ENCODE results near the gene GUCY1A1. TPM values are rescaled to one million over a fixed set of nuclear protein-coding genes. Genes with fewer than 3 reads are reported as not detected.

The GUCY1A1 gene
- total RNA-seq, 1 donor from 2014 or later = 0.44 TPM

DNA sequence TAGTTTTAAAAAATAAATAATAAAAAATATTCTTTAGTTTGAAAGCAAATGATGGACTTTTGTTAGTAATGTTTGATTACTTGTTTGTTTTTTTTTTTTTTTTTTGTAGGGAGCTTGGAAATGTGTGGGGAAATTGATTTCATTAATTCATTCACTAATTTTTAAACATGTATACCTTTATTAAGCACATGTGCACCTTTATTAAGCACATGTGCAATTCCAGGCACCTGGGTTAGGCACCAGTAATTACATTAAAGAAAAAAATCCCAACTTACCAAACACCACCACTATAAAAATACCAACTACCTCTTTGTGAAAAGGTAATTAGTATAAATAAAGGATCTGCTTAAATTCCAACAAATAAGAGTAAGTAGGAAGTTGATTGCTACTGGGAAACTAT lies 101.7 kb downstream of the GUCY1A1 start:
- TF ChIP-seq CTCF (conservative IDR thresholded peaks at IDR 0.05) = no peak
- DNase-seq (ENCODE audit: low read depth, low spot score) = no peak
- H3K9me3 Mint-ChIP-seq = no peaks in the 10 kb centered on the region
- no peaks in the 10 kb centered on the region for H3K36me3 Mint-ChIP-seq (ENCODE audit: low read depth)
- no peaks in the 10 kb centered on the region for H3K4me1 Mint-ChIP-seq
- no peaks in the 10 kb centered on the region for H3K27me3 Mint-ChIP-seq (ENCODE audit: low read depth)
- H3K27ac Mint-ChIP-seq (ENCODE audit: unreplicated experiment) = no peak overlapping the region
- no peak overlapping the region for H3K4me3 Mint-ChIP-seq

GRCh38 chr4:155769090-155769489 lies 102.4 kb downstream of the GUCY1A1 start:
- TF ChIP-seq CTCF (conservative IDR thresholded peaks at IDR 0.05) = no peak
- Mint-ChIP-seq H3K27ac (ENCODE audit: unreplicated experiment) (no peak overlapping the region), H3K36me3 (ENCODE audit: low read depth) (peaks cover 2% of the 10 kb centered on the region), H3K27me3 (ENCODE audit: low read depth) (no peaks in the 10 kb centered on the region), H3K4me3 (no peak overlapping the region), H3K4me1 (no peaks in the 10 kb centered on the region), H3K9me3 (no peaks in the 10 kb centered on the region)
- DNase-seq (ENCODE audit: low read depth, low spot score) = no peak

DNA sequence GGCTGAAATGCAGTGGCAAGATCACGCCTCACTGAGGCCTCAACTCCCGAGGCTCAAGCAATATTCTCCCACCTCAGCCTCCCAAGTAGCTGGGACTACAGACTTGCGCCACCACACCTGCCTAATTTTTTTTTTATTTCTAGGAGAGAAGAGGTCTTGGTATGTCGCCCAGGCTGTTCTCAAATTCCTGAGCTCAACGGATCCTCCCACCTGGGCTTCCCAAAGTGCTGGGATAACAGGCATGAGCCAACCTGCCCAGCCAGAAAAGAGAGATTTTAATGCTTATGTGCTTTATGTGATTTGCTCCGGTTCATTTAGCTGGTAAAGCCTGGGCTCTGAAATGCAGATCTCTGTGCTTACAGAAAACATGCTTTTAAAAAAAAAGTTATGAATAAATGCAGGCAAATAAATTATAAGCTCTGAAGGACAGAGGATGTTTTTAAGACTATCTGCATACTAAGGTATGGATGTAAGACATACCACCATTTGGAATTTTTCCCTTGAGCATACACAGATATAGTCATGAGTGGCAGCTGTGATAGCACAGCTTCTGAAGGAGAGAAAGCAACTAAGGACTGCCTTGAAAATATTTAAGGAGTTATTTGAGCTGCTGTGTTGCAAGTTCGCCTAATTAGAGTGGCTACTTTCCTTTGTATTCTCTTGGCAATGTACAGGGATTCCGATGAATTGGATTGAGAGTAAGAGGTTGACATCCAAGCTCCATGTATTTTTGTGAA lies 106.0 kb downstream of the GUCY1A1 start:
- H3K27ac Mint-ChIP-seq (ENCODE audit: unreplicated experiment) = no peak overlapping the region
- TF ChIP-seq CTCF (conservative IDR thresholded peaks at IDR 0.05) = no peak
- H3K36me3 Mint-ChIP-seq (ENCODE audit: low read depth) = peaks cover 4% of the 10 kb centered on the region
- no peak overlapping the region for H3K4me3 Mint-ChIP-seq
- no peak for DNase-seq (ENCODE audit: low read depth, low spot score)
- no peaks in the 10 kb centered on the region for H3K9me3 Mint-ChIP-seq
- H3K4me1 Mint-ChIP-seq = no peaks in the 10 kb centered on the region
- H3K27me3 Mint-ChIP-seq (ENCODE audit: low read depth) = no peaks in the 10 kb centered on the region

DNA sequence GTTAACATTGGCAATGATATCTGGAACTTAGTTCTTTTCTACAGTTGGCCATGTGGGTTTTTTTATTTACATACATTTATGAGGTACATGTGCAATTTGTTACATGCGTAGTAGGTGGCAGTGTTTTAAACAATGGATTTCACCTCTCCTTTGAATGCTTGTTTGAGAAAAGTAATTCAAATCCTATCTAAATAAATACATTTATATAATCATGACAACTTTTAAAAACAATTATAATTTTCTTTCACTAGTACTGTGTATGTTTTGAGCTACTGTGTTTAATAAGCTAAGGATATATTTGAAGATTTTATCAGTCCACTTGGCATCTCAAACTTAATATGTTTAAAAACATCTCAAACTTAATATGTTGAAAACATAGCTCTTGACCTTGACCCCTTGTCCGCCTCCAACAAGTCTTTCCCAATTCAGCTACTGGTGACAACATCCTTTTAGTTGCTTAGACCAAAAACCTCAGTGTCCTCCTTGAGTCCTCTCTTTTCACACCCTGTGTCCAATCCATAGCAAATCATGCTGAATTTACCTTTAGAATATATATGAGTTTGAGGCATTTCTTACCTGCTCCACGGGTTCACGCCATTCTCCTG lies 106.7 kb downstream of the GUCY1A1 start:
- TF ChIP-seq CTCF (conservative IDR thresholded peaks at IDR 0.05) = no peak
- Mint-ChIP-seq H3K9me3 (no peaks in the 10 kb centered on the region), H3K36me3 (ENCODE audit: low read depth) (peaks cover 4% of the 10 kb centered on the region), H3K27me3 (ENCODE audit: low read depth) (no peaks in the 10 kb centered on the region), H3K4me3 (no peak overlapping the region), H3K27ac (ENCODE audit: unreplicated experiment) (no peak overlapping the region), H3K4me1 (no peaks in the 10 kb centered on the region)
- DNase-seq (ENCODE audit: low read depth, low spot score) = no peak

DNA sequence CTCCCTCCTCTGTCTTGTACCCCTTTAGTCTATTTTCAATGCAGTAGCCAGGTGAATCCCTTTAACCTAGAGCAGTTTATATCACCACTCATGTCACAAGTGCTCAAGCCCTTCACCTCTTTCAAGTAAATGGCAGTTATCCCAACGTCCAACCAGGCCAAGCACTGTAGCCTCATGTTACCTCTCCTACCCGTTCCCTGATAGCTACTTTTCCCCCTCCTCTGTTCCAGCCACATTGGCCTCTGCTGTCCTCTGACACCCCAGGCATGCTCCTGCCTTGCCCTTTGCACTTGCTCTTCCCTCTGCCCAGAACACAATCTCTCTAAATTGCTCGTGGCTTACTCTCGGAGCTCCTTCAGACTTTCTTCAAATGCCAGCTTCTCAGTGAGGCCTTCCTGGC lies 107.4 kb downstream of the GUCY1A1 start:
- Mint-ChIP-seq H3K27me3 (ENCODE audit: low read depth) (no peaks in the 10 kb centered on the region), H3K9me3 (no peaks in the 10 kb centered on the region), H3K36me3 (ENCODE audit: low read depth) (peaks cover 4% of the 10 kb centered on the region), H3K4me3 (no peak overlapping the region), H3K4me1 (no peaks in the 10 kb centered on the region), H3K27ac (ENCODE audit: unreplicated experiment) (no peak overlapping the region)
- no peak for DNase-seq (ENCODE audit: low read depth, low spot score)
- no peak for TF ChIP-seq CTCF (conservative IDR thresholded peaks at IDR 0.05)
